Kidney epithelial cell (primary cell): ENCODE measurements around the gene MAPKAPK5. TPM values are rescaled to one million over a fixed set of nuclear protein-coding genes. Genes with fewer than 3 reads are reported as not detected.

Experiments used
- DNase-seq: peaks from one replicate; pipeline ENCODE4 v3.0.0-alpha.2; 2010; ENCODE audit warnings: low read depth
- H3K27me3 ChIP-seq: 2 replicates; pipeline ENCODE4 v1.6.0; 2011; ENCODE audit warnings: low read length; ENCODE audit not compliant: control insufficient read depth, insufficient read depth
- H3K36me3 ChIP-seq: 2 replicates; pipeline ENCODE4 v1.5.1; 2011; ENCODE audit warnings: low read length; ENCODE audit not compliant: control insufficient read depth, insufficient read depth
- H3K4me3 ChIP-seq: 2 replicates; pipeline ENCODE4 v1.5.1; 2011; ENCODE audit warnings: low read depth, mild to moderate bottlenecking, control low read depth, low read length
- total RNA-seq: library from RNA; depleted of rRNA; stranded (reverse); fragments of >200 nt; gene quantifications from 2 replicates; pipeline ENCODE4 v1.2.3, GENCODE V29; 2015
- TF ChIP-seq, protein P1 (sequence below): IDR thresholded peaks from 2 replicates; pipeline ENCODE4 v1.5.1; 2011; ENCODE audit warnings: mild to moderate bottlenecking, moderate library complexity, low read length, control low read depth, inconsistent platforms; ENCODE audit not compliant: insufficient read depth, poor library complexity, severe bottlenecking

MAPKAPK5 gene
- total RNA-seq, 1 donor from 2014 or later, result 58.2 TPM

DNA sequence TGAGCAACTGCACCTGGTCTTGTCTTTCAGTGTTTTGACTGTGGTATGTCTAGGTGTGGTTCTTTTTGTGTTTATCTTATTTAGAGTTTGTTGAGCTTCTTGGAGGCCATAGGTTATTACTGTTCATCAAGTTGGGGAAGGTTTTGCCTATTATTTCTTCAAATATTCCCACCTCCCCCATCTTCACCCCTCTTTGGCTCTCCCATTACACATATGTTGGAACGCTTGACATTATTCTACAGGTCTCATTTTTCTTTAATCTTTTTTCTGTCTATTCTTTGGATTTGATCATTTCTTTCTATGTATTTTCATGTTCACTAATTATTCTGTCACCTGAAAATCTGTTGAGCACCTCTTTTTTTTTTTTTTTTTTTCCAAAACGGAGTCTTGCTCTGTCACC is 16.2 kb downstream of the MAPKAPK5 start:
- no peak for DNase-seq
- Histone ChIP-seq H3K4me3 (no peak overlapping the region), H3K36me3 (no peaks in the 10 kb centered on the region), H3K27me3 (no peaks in the 10 kb centered on the region)
- TF ChIP-seq, protein P1, sequence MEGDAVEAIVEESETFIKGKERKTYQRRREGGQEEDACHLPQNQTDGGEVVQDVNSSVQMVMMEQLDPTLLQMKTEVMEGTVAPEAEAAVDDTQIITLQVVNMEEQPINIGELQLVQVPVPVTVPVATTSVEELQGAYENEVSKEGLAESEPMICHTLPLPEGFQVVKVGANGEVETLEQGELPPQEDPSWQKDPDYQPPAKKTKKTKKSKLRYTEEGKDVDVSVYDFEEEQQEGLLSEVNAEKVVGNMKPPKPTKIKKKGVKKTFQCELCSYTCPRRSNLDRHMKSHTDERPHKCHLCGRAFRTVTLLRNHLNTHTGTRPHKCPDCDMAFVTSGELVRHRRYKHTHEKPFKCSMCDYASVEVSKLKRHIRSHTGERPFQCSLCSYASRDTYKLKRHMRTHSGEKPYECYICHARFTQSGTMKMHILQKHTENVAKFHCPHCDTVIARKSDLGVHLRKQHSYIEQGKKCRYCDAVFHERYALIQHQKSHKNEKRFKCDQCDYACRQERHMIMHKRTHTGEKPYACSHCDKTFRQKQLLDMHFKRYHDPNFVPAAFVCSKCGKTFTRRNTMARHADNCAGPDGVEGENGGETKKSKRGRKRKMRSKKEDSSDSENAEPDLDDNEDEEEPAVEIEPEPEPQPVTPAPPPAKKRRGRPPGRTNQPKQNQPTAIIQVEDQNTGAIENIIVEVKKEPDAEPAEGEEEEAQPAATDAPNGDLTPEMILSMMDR, result no peak

DNA sequence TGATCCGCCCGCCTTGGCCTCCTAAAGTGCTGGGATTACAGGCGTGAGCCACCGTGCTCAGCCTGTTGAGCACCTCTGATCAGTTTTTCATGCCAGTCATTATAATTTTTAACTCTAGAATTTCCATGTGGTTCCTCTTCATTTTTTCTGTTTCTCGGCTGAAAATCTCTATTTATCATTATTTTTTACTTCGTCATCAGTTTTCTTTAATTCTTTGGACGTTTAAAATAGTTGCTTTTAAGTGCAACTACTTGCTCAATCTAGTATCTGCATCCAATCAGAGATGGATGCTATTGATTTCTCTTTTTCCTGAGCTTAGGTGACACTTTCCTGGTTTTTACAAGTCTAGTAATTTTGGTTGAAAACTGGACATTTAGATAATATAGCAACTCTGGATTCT is 16.8 kb downstream of the MAPKAPK5 start:
- no peaks in the 10 kb centered on the region for H3K36me3 ChIP-seq
- no peak overlapping the region for H3K4me3 ChIP-seq

DNA sequence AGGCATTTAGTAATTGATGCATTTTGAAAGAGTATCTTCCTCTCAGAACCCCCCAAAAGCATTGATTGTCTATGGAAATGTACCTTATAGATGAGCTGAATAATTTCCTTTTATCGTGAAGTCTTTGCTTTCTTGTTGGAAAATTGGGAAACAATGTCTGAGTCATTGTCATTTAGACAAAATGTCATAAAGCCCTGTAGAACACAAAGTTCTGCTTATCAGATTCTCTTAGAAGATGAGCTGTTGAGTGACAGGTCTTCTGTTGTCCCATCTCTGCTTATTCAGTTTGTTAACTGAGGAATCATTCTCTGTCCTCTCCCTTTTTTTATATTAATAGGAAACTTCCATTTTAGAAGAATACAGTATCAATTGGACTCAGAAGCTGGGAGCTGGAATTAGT is 22.9 kb downstream of the MAPKAPK5 start:
- no peak for DNase-seq
- TF ChIP-seq, protein P1, result no peak
- Histone ChIP-seq H3K4me3 (no peak overlapping the region), H3K27me3 (no peaks in the 10 kb centered on the region), H3K36me3 (no peaks in the 10 kb centered on the region)

More for the DNA sequence above, 16.8 kb downstream of the MAPKAPK5 start:
- TF ChIP-seq, protein P1, result no peak
- no peaks in the 10 kb centered on the region for H3K27me3 ChIP-seq
- no peak for DNase-seq

DNA sequence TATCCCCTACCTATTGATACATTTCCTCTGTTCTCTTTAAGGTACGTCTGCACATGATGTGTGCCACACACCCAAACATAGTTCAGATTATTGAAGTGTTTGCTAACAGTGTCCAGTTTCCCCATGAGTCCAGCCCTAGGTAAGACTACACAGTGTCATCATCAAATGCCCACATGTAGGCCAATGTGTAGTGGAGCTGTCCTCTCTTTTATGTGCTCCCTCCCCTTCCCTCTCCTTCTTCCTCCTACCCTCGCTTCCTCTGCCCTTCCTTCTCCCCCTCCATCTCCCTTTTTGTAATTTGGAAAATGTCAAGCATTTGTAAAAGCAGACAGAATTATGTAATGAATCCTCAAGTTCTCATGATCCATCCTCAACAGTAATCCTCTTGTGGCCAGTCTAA is 25.5 kb downstream of the MAPKAPK5 start:
- no peak overlapping the region for H3K4me3 ChIP-seq
- TF ChIP-seq, protein P1, result no peak
- no peak for DNase-seq
- no peaks in the 10 kb centered on the region for H3K36me3 ChIP-seq
- no peaks in the 10 kb centered on the region for H3K27me3 ChIP-seq

DNA sequence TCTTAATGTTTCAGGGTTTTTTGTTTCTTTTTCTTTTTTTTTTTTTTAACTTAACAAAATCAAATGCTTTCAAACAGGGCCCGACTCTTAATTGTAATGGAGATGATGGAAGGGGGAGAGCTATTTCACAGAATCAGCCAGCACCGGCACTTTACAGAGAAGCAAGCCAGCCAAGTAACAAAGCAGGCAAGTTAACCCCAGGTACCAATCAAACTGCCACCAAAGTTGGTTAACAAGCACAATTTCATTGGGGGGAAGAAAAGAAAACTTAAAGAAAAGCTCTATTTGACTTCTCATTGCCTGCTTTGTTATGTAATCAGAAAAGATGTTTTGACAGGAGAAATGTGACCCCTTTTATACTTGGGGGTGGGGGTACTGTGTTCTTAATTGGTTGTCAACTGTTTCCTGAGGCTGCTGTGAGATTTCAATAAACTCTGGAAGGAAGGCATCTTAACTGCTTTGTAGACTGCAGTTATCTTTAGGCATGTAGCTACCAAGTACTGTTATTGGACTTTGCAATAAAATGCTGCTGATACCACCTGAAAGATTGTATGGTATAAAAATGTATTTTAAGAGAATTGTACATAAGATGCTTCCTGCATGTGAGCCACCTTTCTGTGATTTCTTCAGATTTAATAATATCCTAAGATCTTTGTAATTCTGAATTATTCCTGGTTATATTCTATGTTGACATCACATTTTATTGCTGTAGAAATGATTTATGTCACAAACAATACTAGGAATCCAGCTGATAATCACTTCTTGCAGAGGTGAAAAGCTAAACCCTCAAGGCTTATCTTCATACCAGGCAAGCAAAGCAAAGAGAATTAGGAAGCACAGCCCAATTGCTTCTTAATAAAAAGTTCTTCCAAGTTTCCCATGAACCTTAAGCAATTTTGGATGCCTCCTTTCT is 26.9 kb downstream of the MAPKAPK5 start:
- TF ChIP-seq, protein P1, result no peak
- Histone ChIP-seq H3K27me3 (no peaks in the 10 kb centered on the region), H3K36me3 (no peaks in the 10 kb centered on the region), H3K4me3 (no peak overlapping the region)
- DNase-seq, result no peak
